IPS-15b (cell line): ENCODE data around the gene SPOCK1.

ENCODE experiments used
- H3K27me3 ChIP-seq: one replicate; pipeline ENCODE4 v1.6.1; 2013; ENCODE audit warnings: low read length; ENCODE audit not compliant: control insufficient read depth, insufficient read depth
- H3K36me3 ChIP-seq: one replicate; pipeline ENCODE4 v1.6.1; 2013; ENCODE audit warnings: low read length; ENCODE audit not compliant: control insufficient read depth, insufficient read depth
- H3K4me1 ChIP-seq: one replicate; pipeline ENCODE4 v1.6.1; 2013; ENCODE audit warnings: mild to moderate bottlenecking, low read length; ENCODE audit not compliant: control insufficient read depth, insufficient read depth
- H3K4me3 ChIP-seq: one replicate; pipeline ENCODE4 v1.5.1; 2013; ENCODE audit warnings: low read depth, low read length
- H3K9ac ChIP-seq: one replicate; pipeline ENCODE4 v1.6.1; 2013; ENCODE audit warnings: low read depth, mild to moderate bottlenecking, low read length
- H3K9me3 ChIP-seq: one replicate; pipeline ENCODE4 v1.6.1; 2013; ENCODE audit warnings: mild to moderate bottlenecking, low read length; ENCODE audit not compliant: control insufficient read depth, insufficient read depth

Gene SPOCK1

GRCh38 chr5:137054792-137055191, 444.3 kb downstream of the SPOCK1 start:
- no peak overlapping the region for H3K4me3 ChIP-seq
- H3K27me3 ChIP-seq, result no peaks in the 10 kb centered on the region
- no peak overlapping the region for H3K9ac ChIP-seq
- H3K4me1 ChIP-seq, result no peaks in the 10 kb centered on the region
- no peaks in the 10 kb centered on the region for H3K9me3 ChIP-seq
- no peaks in the 10 kb centered on the region for H3K36me3 ChIP-seq

GRCh38 chr5:137054335-137054734, 444.8 kb downstream of the SPOCK1 start:
- no peaks in the 10 kb centered on the region for H3K27me3 ChIP-seq
- H3K36me3 ChIP-seq, result no peaks in the 10 kb centered on the region
- H3K9me3 ChIP-seq, result no peaks in the 10 kb centered on the region
- H3K9ac ChIP-seq, result no peak overlapping the region
- no peaks in the 10 kb centered on the region for H3K4me1 ChIP-seq
- no peak overlapping the region for H3K4me3 ChIP-seq

DNA sequence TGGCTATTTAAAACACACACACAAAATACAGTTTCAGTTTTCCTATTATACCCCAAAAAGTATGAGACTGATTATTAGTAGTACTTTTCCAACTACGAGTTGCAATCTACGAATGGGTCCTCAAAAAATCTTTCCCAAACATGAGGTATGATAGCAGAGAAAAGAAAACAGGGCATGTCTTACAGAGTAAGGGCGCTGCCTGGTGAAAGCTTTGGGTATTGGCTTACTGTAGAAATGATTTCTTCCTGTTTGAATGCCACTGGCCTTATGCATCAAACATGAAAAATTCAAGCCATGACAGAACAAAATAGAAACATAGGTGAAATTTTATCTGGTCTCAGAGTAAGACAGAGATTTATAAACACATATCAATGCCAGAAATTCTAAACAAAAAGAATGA, 448.0 kb downstream of the SPOCK1 start:
- Histone ChIP-seq H3K27me3 (no peaks in the 10 kb centered on the region), H3K9ac (no peak overlapping the region), H3K4me3 (no peak overlapping the region), H3K36me3 (no peaks in the 10 kb centered on the region), H3K9me3 (no peaks in the 10 kb centered on the region), H3K4me1 (no peaks in the 10 kb centered on the region)

- Histone ChIP-seq H3K36me3 (no peaks in the 10 kb centered on the region), H3K4me1 (peaks cover 14% of the 10 kb centered on the region), H3K9ac (no peak overlapping the region), H3K4me3 (no peak overlapping the region), H3K27me3 (no peaks in the 10 kb centered on the region), H3K9me3 (no peaks in the 10 kb centered on the region)
Measured at GRCh38 chr5:137040641-137041340, 458.3 kb downstream of the SPOCK1 start.

DNA sequence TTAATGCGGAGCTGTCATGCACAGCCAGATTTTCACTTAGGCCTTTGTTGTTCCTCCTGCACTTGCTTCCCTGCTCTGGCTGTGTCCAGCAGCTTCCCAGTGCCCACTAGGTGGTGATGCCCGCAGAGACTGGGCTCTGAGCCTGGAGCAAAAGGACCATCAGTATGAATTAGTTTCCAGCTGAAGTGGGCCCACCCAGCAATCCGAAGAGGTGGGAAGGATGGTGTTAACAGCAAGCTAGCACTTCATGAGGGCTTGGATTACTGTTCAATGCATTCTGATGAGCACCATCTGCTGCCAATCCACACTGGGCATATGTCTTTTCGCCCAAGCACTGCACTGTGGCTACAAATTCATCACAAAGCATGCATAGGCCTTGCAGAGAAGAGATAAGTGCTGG, 459.1 kb downstream of the SPOCK1 start:
- Histone ChIP-seq H3K36me3 (no peaks in the 10 kb centered on the region), H3K27me3 (no peaks in the 10 kb centered on the region), H3K4me1 (peaks cover 14% of the 10 kb centered on the region)

GRCh38 chr5:137037848-137038247, 461.3 kb downstream of the SPOCK1 start:
- Histone ChIP-seq H3K4me3 (no peak overlapping the region), H3K36me3 (no peaks in the 10 kb centered on the region), H3K27me3 (no peaks in the 10 kb centered on the region), H3K9ac (no peak overlapping the region), H3K9me3 (no peaks in the 10 kb centered on the region), H3K4me1 (peaks cover 16% of the 10 kb centered on the region)

More for the DNA sequence above, 459.1 kb downstream of the SPOCK1 start:
- Histone ChIP-seq H3K9ac (no peak overlapping the region), H3K9me3 (no peaks in the 10 kb centered on the region), H3K4me3 (no peak overlapping the region)

- no peaks in the 10 kb centered on the region for H3K36me3 ChIP-seq
- no peaks in the 10 kb centered on the region for H3K27me3 ChIP-seq
- H3K9ac ChIP-seq, result no peak overlapping the region
- H3K9me3 ChIP-seq, result no peaks in the 10 kb centered on the region
- no peak overlapping the region for H3K4me3 ChIP-seq
- H3K4me1 ChIP-seq, result peaks cover 16% of the 10 kb centered on the region
Measured at GRCh38 chr5:137036640-137037039, 462.5 kb downstream of the SPOCK1 start.

GRCh38 chr5:137035480-137035878, 463.6 kb downstream of the SPOCK1 start:
- Histone ChIP-seq H3K9ac (no peak overlapping the region), H3K27me3 (no peaks in the 10 kb centered on the region), H3K4me1 (peaks cover 16% of the 10 kb centered on the region), H3K4me3 (no peak overlapping the region), H3K9me3 (no peaks in the 10 kb centered on the region), H3K36me3 (no peaks in the 10 kb centered on the region)

- H3K4me3 ChIP-seq, result no peak overlapping the region
- no peaks in the 10 kb centered on the region for H3K27me3 ChIP-seq
- H3K9me3 ChIP-seq, result no peaks in the 10 kb centered on the region
- no peaks in the 10 kb centered on the region for H3K36me3 ChIP-seq
- no peak overlapping the region for H3K9ac ChIP-seq
- peaks cover 16% of the 10 kb centered on the region for H3K4me1 ChIP-seq
Measured at GRCh38 chr5:137034764-137035479, 464.2 kb downstream of the SPOCK1 start.

- Histone ChIP-seq H3K27me3 (no peaks in the 10 kb centered on the region), H3K9ac (no peak overlapping the region), H3K36me3 (no peaks in the 10 kb centered on the region), H3K9me3 (no peaks in the 10 kb centered on the region), H3K4me3 (no peak overlapping the region), H3K4me1 (peaks cover 16% of the 10 kb centered on the region)
Measured at GRCh38 chr5:137034213-137034612, 464.9 kb downstream of the SPOCK1 start.

DNA sequence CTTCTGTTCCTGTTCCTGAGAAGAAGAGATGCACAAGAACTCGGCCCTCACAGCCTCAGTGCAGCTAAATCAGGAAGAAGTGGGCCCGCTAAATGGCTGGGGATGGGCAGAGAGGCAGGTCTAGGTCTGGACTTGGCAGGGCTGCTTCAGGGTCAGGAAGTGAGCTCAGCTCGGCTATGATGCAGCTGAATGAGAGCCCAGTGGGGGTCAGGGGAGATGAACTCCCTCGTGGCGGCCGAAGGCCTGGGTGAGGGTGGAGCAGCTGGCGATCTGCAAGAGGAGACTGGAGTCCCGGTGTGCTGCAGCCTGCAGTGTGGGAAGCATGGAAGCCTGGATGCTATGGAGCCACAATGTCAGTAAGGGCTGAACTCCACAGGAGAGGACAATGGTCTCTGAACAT, 466.2 kb downstream of the SPOCK1 start:
- no peaks in the 10 kb centered on the region for H3K36me3 ChIP-seq
- H3K9ac ChIP-seq, result no peak overlapping the region
- H3K4me3 ChIP-seq, result no peak overlapping the region
- H3K4me1 ChIP-seq, result peaks cover 16% of the 10 kb centered on the region
- no peaks in the 10 kb centered on the region for H3K9me3 ChIP-seq
- no peaks in the 10 kb centered on the region for H3K27me3 ChIP-seq

- H3K9ac ChIP-seq, result no peak overlapping the region
- H3K27me3 ChIP-seq, result no peaks in the 10 kb centered on the region
- no peaks in the 10 kb centered on the region for H3K36me3 ChIP-seq
- H3K4me3 ChIP-seq, result no peak overlapping the region
- no peaks in the 10 kb centered on the region for H3K9me3 ChIP-seq
- no peaks in the 10 kb centered on the region for H3K4me1 ChIP-seq
Measured at GRCh38 chr5:137027758-137028157, 471.4 kb downstream of the SPOCK1 start.
